ENCODE results near the gene COBL.

The COBL gene

DNA sequence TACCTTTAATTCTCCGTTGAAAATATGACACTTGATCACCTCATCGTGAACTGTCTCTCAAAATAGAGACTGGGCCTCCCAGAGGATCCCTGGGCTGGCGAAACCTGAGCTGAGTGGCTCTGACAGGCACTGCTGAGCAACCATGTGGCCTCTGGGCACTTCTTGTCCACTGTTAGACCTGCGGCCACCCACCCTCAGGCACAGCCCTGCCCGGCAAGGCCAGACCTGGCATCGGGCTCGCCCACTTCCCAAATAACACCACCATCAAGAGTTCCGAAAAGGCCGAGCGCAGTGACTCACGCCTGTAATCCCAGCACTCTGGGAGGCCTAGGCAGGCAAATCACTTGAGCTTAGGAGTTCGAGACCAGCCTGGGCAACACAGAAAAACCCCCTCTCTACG lies 82.5 kb downstream of the COBL start:
- no peak for DNase-seq (ENCODE audit: extremely low read depth, low read depth)

DNA sequence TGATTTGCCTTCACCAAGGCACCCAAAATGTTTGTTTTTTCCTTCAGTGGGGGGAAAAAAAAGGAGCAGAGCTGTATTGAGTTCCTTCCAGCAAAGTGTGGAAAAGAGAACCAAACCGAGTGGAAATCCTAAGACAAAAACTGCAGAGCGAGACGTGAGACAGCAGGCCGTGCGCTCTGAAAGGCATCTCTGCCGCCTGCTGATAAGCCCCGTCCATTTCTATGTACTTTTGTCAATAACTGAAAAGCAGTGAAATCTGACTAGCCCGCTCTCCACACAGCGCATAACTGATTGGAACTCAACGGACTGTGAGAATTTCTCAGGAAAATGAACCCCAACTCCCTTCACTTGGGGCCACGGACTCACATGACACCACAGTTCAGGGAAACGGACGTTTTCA lies 83.2 kb downstream of the COBL start:
- H3K4me3 ChIP-seq (replicated peaks; ENCODE audit: low read depth, low read length), result no peak overlapping the region
- no peak for DNase-seq (ENCODE audit: extremely low read depth, low read depth)
- TF ChIP-seq, protein P1, sequence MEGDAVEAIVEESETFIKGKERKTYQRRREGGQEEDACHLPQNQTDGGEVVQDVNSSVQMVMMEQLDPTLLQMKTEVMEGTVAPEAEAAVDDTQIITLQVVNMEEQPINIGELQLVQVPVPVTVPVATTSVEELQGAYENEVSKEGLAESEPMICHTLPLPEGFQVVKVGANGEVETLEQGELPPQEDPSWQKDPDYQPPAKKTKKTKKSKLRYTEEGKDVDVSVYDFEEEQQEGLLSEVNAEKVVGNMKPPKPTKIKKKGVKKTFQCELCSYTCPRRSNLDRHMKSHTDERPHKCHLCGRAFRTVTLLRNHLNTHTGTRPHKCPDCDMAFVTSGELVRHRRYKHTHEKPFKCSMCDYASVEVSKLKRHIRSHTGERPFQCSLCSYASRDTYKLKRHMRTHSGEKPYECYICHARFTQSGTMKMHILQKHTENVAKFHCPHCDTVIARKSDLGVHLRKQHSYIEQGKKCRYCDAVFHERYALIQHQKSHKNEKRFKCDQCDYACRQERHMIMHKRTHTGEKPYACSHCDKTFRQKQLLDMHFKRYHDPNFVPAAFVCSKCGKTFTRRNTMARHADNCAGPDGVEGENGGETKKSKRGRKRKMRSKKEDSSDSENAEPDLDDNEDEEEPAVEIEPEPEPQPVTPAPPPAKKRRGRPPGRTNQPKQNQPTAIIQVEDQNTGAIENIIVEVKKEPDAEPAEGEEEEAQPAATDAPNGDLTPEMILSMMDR (IDR thresholded peaks at IDR 0.05; ENCODE audit: low read depth, low read length, missing control alignments), result no peak

More for the DNA sequence above, 82.5 kb downstream of the COBL start:
- H3K4me3 ChIP-seq (replicated peaks; ENCODE audit: low read depth, low read length), result no peak overlapping the region
- TF ChIP-seq, protein P1 (IDR thresholded peaks at IDR 0.05; ENCODE audit: low read depth, low read length, missing control alignments), result no peak

DNA sequence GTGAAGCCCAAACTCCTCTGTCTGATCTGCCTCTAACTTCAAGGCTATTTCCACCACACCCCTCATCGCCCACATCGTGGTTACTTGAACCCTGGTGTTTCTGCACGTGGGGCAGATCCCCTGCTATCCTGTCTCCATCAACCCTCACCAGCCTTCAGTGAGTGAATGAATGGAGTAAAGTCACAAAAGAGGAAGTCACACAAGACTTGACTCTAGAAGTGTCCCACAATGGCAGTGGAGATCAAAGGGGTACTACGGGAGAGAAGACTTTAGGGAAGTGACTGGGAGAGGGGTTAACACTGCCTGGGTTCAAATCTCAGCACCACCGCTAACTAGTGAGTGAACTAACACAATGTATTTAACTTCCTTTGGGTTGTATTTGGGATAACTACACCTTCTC lies 85.9 kb downstream of the COBL start:
- DNase-seq (ENCODE audit: extremely low read depth, low read depth), result no peak

GRCh38 chr7:51230324-51230625 lies 86.3 kb downstream of the COBL start:
- no peak overlapping the region for H3K4me3 ChIP-seq (replicated peaks; ENCODE audit: low read depth, low read length)
- TF ChIP-seq, protein P1 (IDR thresholded peaks at IDR 0.05; ENCODE audit: low read depth, low read length, missing control alignments), result no peak
- no peak for DNase-seq (ENCODE audit: extremely low read depth, low read depth)

More for the DNA sequence above, 85.9 kb downstream of the COBL start:
- TF ChIP-seq, protein P1 (IDR thresholded peaks at IDR 0.05; ENCODE audit: low read depth, low read length, missing control alignments), result no peak
- no peak overlapping the region for H3K4me3 ChIP-seq (replicated peaks; ENCODE audit: low read depth, low read length)

GRCh38 chr7:51229620-51230323 lies 86.8 kb downstream of the COBL start:
- no peak for DNase-seq (ENCODE audit: extremely low read depth, low read depth)
- no peak overlapping the region for H3K4me3 ChIP-seq (replicated peaks; ENCODE audit: low read depth, low read length)
- TF ChIP-seq, protein P1 (IDR thresholded peaks at IDR 0.05; ENCODE audit: low read depth, low read length, missing control alignments), result no peak

DNA sequence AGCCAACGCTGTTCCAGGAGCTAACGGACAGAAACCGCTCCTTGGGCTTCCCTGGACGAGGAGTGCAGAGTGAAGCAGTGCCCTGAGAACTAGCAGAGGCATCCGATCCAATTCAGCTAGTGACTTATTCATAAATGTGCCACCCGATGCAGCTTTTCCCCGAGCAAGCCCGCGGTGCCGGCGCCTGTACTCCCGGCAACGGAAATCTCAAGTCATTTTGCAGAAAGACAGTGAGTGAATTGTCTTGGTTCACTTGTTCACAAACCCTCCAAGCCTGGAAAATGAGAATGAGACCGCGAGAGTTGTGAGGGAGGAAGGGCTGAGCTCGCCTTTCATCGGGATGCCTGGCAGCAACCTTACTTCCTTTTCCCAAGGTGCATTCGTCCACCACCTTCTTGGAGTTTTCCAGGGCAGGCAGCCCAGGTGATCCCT lies 87.5 kb downstream of the COBL start:
- no peak for DNase-seq (ENCODE audit: extremely low read depth, low read depth)
- TF ChIP-seq, protein P1 (IDR thresholded peaks at IDR 0.05; ENCODE audit: low read depth, low read length, missing control alignments), result no peak
- H3K4me3 ChIP-seq (replicated peaks; ENCODE audit: low read depth, low read length), result no peak overlapping the region

Data from HFF-Myc (cell line).